ENCODE data around the gene TSPEAR. TPM values are rescaled to one million over a fixed set of nuclear protein-coding genes. Genes with fewer than 3 reads are reported as not detected.
"Not testable (repeated sequence)": the region's sequence is repeated elsewhere in the genome, so short reads cannot be mapped to it uniquely, and the experiment has no call there.

TSPEAR gene
- total RNA-seq, 2 experiments from 2014 or later: not detected

- Mint-ChIP-seq H3K4me3 (no peak overlapping the region), H3K9me3 (ENCODE audit: low read depth) (peaks cover 5% of the 10 kb centered on the region), H3K36me3 (peaks cover 15% of the 10 kb centered on the region), H3K27me3 (no peaks in the 10 kb centered on the region), H3K27ac (no peak overlapping the region), H3K4me1 (peaks cover 26% of the 10 kb centered on the region)
- no peak for DNase-seq
- CTCF ChIA-PET: no interaction called here
- ATAC-seq: no peak
These were observed 60.2 kb downstream of the TSPEAR start for GRCh38 chr21:44650973-44651675.

GRCh38 chr21:44650265-44650972, 61.0 kb downstream of the TSPEAR start:
- DNase-seq: no peak
- no peak for ATAC-seq
- Mint-ChIP-seq H3K4me3 (no peak overlapping the region), H3K4me1 (peaks cover 23% of the 10 kb centered on the region), H3K27ac (no peak overlapping the region), H3K9me3 (ENCODE audit: low read depth) (peaks cover 2% of the 10 kb centered on the region), H3K36me3 (peaks cover 11% of the 10 kb centered on the region), H3K27me3 (no peaks in the 10 kb centered on the region)
- CTCF ChIA-PET: interaction anchor here (1.4 kb wide), 1 partner anchor 8 kb away, joined by 4 read pairs; no protein-coding TSS in a partner anchor

- Mint-ChIP-seq H3K27me3 (no peaks in the 10 kb centered on the region), H3K9me3 (ENCODE audit: low read depth) (peaks cover 5% of the 10 kb centered on the region), H3K4me3 (no peak overlapping the region), H3K4me1 (peaks cover 15% of the 10 kb centered on the region), H3K36me3 (peaks cover 13% of the 10 kb centered on the region), H3K27ac (no peak overlapping the region)
- CTCF ChIA-PET: interaction anchor here (1.4 kb wide), 1 partner anchor 9 kb away, joined by 4 read pairs; no protein-coding TSS in a partner anchor
- ATAC-seq: no peak
- no peak for DNase-seq
These were observed 61.8 kb downstream of the TSPEAR start for GRCh38 chr21:44649521-44650100.

GRCh38 chr21:44648557-44649311, 62.6 kb downstream of the TSPEAR start:
- no peaks in the 10 kb centered on the region for H3K27me3 Mint-ChIP-seq
- no peak for DNase-seq
- H3K36me3 Mint-ChIP-seq: peaks cover 10% of the 10 kb centered on the region
- CTCF ChIA-PET: interaction anchor here (1.4 kb wide), 1 partner anchor 10 kb away, joined by 4 read pairs; no protein-coding TSS in a partner anchor
- no peak for ATAC-seq
- no peak overlapping the region for H3K27ac Mint-ChIP-seq
- peaks cover 6% of the 10 kb centered on the region for H3K4me1 Mint-ChIP-seq
- H3K4me3 Mint-ChIP-seq: no peak overlapping the region
- peaks cover 14% of the 10 kb centered on the region for H3K9me3 Mint-ChIP-seq (ENCODE audit: low read depth)

- peaks cover 6% of the 10 kb centered on the region for H3K4me1 Mint-ChIP-seq
- DNase-seq: no peak
- peaks cover 13% of the 10 kb centered on the region for H3K36me3 Mint-ChIP-seq
These were observed 64.2 kb downstream of the TSPEAR start for GRCh38 chr21:44647222-44647552.

GRCh38 chr21:44646366-44647221, 64.8 kb downstream of the TSPEAR start, which contains the start of gene KRTAP10-11:
Gene KRTAP10-11 (plus strand): TSS chr21:44646414. CDS start chr21:44646459, 45 bp downstream.
- H3K27me3 Mint-ChIP-seq, ATAC-seq, H3K4me1 Mint-ChIP-seq, DNase-seq, H3K4me3 Mint-ChIP-seq, CTCF ChIA-PET, H3K27ac Mint-ChIP-seq: not testable (repeated sequence)
- Mint-ChIP-seq H3K36me3 (peaks cover 13% of the 10 kb centered on the region), H3K9me3 (ENCODE audit: low read depth) (peaks cover 29% of the 10 kb centered on the region)

More at GRCh38 chr21:44647222-44647552, 64.2 kb downstream of the TSPEAR start:
- no peak for ATAC-seq
- CTCF ChIA-PET: no interaction called here
- Mint-ChIP-seq H3K9me3 (ENCODE audit: low read depth) (peaks cover 24% of the 10 kb centered on the region), H3K27me3 (no peaks in the 10 kb centered on the region), H3K27ac (no peak overlapping the region), H3K4me3 (no peak overlapping the region)

- no peak overlapping the region for H3K27ac Mint-ChIP-seq
- no peak for DNase-seq
- H3K27me3 Mint-ChIP-seq: peaks cover 5% of the 10 kb centered on the region
- H3K36me3 Mint-ChIP-seq: peaks cover 15% of the 10 kb centered on the region
- H3K4me1 Mint-ChIP-seq: peaks cover 3% of the 10 kb centered on the region
- CTCF ChIA-PET: no interaction called here
- ATAC-seq: no peak
- H3K4me3 Mint-ChIP-seq: no peak overlapping the region
- peaks cover 38% of the 10 kb centered on the region for H3K9me3 Mint-ChIP-seq (ENCODE audit: low read depth)
These were observed 66.5 kb downstream of the TSPEAR start for GRCh38 chr21:44644878-44645277.

GRCh38 chr21:44643741-44644310, 67.5 kb downstream of the TSPEAR start:
- H3K4me1 Mint-ChIP-seq: peaks cover 3% of the 10 kb centered on the region
- ATAC-seq (no peak), DNase-seq (no peak)
- H3K36me3 Mint-ChIP-seq: peaks cover 15% of the 10 kb centered on the region
- CTCF ChIA-PET: no interaction called here
- H3K4me3 Mint-ChIP-seq: no peak overlapping the region
- no peak overlapping the region for H3K27ac Mint-ChIP-seq
- peaks cover 40% of the 10 kb centered on the region for H3K9me3 Mint-ChIP-seq (ENCODE audit: low read depth)
- H3K27me3 Mint-ChIP-seq: peaks cover 5% of the 10 kb centered on the region

- Mint-ChIP-seq H3K4me1 (peaks cover 3% of the 10 kb centered on the region), H3K4me3 (no peak overlapping the region)
- CTCF ChIA-PET: no interaction called here
These were observed 70.6 kb downstream of the TSPEAR start for GRCh38 chr21:44640761-44641160.

GRCh38 chr21:44639331-44639655, 72.1 kb downstream of the TSPEAR start:
- DNase-seq: no peak
- Mint-ChIP-seq H3K4me3 (no peak overlapping the region), H3K27ac (no peak overlapping the region), H3K9me3 (ENCODE audit: low read depth) (peaks cover 32% of the 10 kb centered on the region), H3K27me3 (peaks cover 9% of the 10 kb centered on the region), H3K36me3 (peaks cover 10% of the 10 kb centered on the region), H3K4me1 (peaks cover 3% of the 10 kb centered on the region)
- CTCF ChIA-PET: no interaction called here
- ATAC-seq: no peak

More at GRCh38 chr21:44640761-44641160, 70.6 kb downstream of the TSPEAR start:
- Mint-ChIP-seq H3K9me3 (ENCODE audit: low read depth) (peaks cover 40% of the 10 kb centered on the region), H3K27ac (no peak overlapping the region), H3K36me3 (peaks cover 15% of the 10 kb centered on the region), H3K27me3 (peaks cover 5% of the 10 kb centered on the region)
- no peak for ATAC-seq
- DNase-seq: no peak

GRCh38 chr21:44638506-44639330, 72.7 kb downstream of the TSPEAR start:
- H3K9me3 Mint-ChIP-seq (ENCODE audit: low read depth): peaks cover 26% of the 10 kb centered on the region
- H3K36me3 Mint-ChIP-seq, DNase-seq, CTCF ChIA-PET, H3K27ac Mint-ChIP-seq, H3K27me3 Mint-ChIP-seq, H3K4me3 Mint-ChIP-seq, ATAC-seq, H3K4me1 Mint-ChIP-seq: not testable (repeated sequence)

Measured in activated CD8-positive, alpha-beta memory T cell treated with anti-CD3 and anti-CD28 coated beads, Interleukin-2, amount 10 ng/mL, durations not matched to agents 7 days and 5 days (primary cell).